NCI-H446 treated with DMSO at 0.1 percent for 48 hours (cell line): Measurements from ENCODE around the gene CASK.

Source experiments
- DNase-seq: peaks from one replicate; lab custom pipeline; 2025; lab: John Stamatoyannopoulos, UW

The CASK gene

GRCh38 chrX:41923211-41923977 is at the start of gene CASK:
TSS of gene CASK (minus strand) at chrX:41923554. CDS start at chrX:41922988, 566 bp downstream.
- peak; percentile 79 for DNase-seq

- DNase-seq = no peak
Observed at GRCh38 chrX:41971346-41971745, 48.0 kb upstream of the CASK start.

GRCh38 chrX:41970419-41970818 is 47.1 kb upstream of the CASK start:
- no peak for DNase-seq

- no peak for DNase-seq
Observed at GRCh38 chrX:41963348-41963747, 40.0 kb upstream of the CASK start.

- DNase-seq = no peak
Observed at GRCh38 chrX:41960142-41960541, 36.8 kb upstream of the CASK start.

GRCh38 chrX:41958861-41959260 is 35.5 kb upstream of the CASK start:
- no peak for DNase-seq

- DNase-seq = no peak
Observed at GRCh38 chrX:41956027-41956426, 32.7 kb upstream of the CASK start.

- DNase-seq = no peak
Observed at GRCh38 chrX:41952102-41952501, 28.7 kb upstream of the CASK start.

- DNase-seq = no peak
Observed at GRCh38 chrX:41946989-41947612, 23.7 kb upstream of the CASK start.

- no peak for DNase-seq
Observed at GRCh38 chrX:41946235-41946634, 22.9 kb upstream of the CASK start.

- no peak for DNase-seq
Observed at GRCh38 chrX:41935832-41936231, 12.5 kb upstream of the CASK start.

GRCh38 chrX:41933546-41933945 is 10.2 kb upstream of the CASK start:
- no peak for DNase-seq

- DNase-seq = no peak
Observed at GRCh38 chrX:41932885-41933284, 9.5 kb upstream of the CASK start.

GRCh38 chrX:41931591-41931990 is 8.2 kb upstream of the CASK start:
- DNase-seq = no peak

- DNase-seq = no peak
Observed at GRCh38 chrX:41923978-41924683, 777 bp upstream of the CASK start.

GRCh38 chrX:41922431-41923151 is 763 bp downstream of the CASK start:
- DNase-seq = no peak

GRCh38 chrX:41921492-41922430 is 1.6 kb downstream of the CASK start:
- DNase-seq = no peak

GRCh38 chrX:41919870-41920269 is 3.5 kb downstream of the CASK start:
- DNase-seq = no peak

- no peak for DNase-seq
Observed at GRCh38 chrX:41917517-41917916, 5.8 kb downstream of the CASK start.

GRCh38 chrX:41913476-41913875 is 9.9 kb downstream of the CASK start:
- DNase-seq = no peak

GRCh38 chrX:41912923-41913322 is 10.4 kb downstream of the CASK start:
- no peak for DNase-seq
